Activated CD4-positive, alpha-beta T cell treated with anti-CD3 and anti-CD28 coated beads for 36 hours (primary cell): ENCODE measurements around the gene UTP25. TPM values are rescaled to one million over a fixed set of nuclear protein-coding genes. Genes with fewer than 3 reads are reported as not detected.

Experiments used
- ATAC-seq: fragments of 200-7000 bp; cut with Tn5 transposase; one replicate; pipeline ENCODE4 v1.10.0; 2021; ENCODE audit warnings: mild to moderate bottlenecking, moderate library complexity
- CTCF ChIA-PET: fragments of 350-600 bp; sonication (Branson Sonifier 250); formaldehyde crosslinking; loops from one replicate; lab custom pipeline; 2021; ENCODE audit warnings: antibody characterized with exemption; lab: Charles Lee
- POLR2A ChIA-PET: fragments of 350-600 bp; sonication (Branson Sonifier 250); formaldehyde crosslinking; loops from one replicate; lab custom pipeline; 2021; ENCODE audit warnings: antibody characterized with exemption, inconsistent platforms; lab: Charles Lee
- DNase-seq: peaks from one replicate; pipeline ENCODE4 v3.0.0-alpha.2; 2020
- H3K27ac Mint-ChIP-seq: one replicate; pipeline ENCODE4 v1.8.0; 2021; ENCODE audit warnings: mixed read lengths
- H3K27me3 Mint-ChIP-seq: one replicate; pipeline ENCODE4 v1.8.0; 2021; ENCODE audit warnings: mixed read lengths
- H3K36me3 Mint-ChIP-seq: one replicate; pipeline ENCODE4 v1.8.0; 2021; ENCODE audit warnings: low read depth, mixed read lengths
- H3K4me1 Mint-ChIP-seq: one replicate; pipeline ENCODE4 v1.8.0; 2021; ENCODE audit warnings: mixed read lengths
- H3K4me3 Mint-ChIP-seq: one replicate; pipeline ENCODE4 v1.8.0; 2021; ENCODE audit warnings: mild to moderate bottlenecking, moderate library complexity, mixed read lengths
- H3K9me3 Mint-ChIP-seq: one replicate; pipeline ENCODE4 v1.8.0; 2021; ENCODE audit warnings: low read depth, mixed read lengths
- intact Hi-C, 2 experiments: fragments of 100-400 bp; cut with DNase I in 1 of 2; cut with micrococcal nuclease in 1 of 2; formaldehyde crosslinking; loops; one replicate each; pipeline versions ENCODE4 v1.14.2 to v1.15.1; 2022 to 2024; cut with DNase I, micrococcal nuclease
- total RNA-seq, 2 experiments: library from RNA; stranded (reverse); gene quantifications; one replicate each; pipeline ENCODE4 v1.2.3, GENCODE V29; 2021

Gene UTP25
- total RNA-seq, 2 experiments from 2014 or later, result 9.4 to 10.4 TPM

DNA sequence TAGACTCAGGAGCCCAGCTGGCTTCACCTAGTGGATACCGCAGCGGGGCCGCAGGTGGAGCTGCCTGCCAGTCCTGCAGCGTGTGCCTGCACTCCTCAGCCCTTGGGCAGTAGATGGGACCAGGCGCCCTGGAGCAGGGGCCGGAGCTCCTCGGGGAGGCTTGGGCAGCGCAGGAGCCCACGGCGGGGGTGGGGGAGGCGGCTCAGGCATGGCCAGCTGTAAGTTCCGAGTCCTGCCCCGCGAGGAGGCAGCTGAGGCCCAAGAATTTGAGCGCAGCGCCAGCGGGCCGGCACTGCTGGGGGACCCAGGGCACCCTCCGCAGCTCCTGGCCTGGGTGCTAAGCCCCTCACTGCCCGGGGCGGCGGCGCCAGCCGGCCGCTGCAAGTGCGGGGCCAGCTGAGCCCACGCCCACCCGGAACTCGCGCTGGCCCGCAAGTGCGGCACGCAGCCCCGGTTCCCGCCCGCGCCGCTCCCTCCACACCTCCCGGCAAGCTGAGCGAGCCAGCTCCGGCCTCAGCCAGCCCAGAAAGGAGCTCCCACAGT lies 30.9 kb downstream of the UTP25 start:
- H3K27ac Mint-ChIP-seq, result no peak overlapping the region
- peaks cover 2% of the 10 kb centered on the region for H3K4me1 Mint-ChIP-seq
- intact Hi-C loops, result no loop called here
- ChIA-PET POLR2A (interaction anchor here (0.5 kb wide), 1 partner anchor 10 kb away, joined by 3 read pairs; no protein-coding TSS in a partner anchor), CTCF (interaction anchor here (0.6 to 1.0 kb wide), 4 partner anchors 130 to 599 kb away, joined by 3 to 4 read pairs (median 4); no protein-coding TSS in a partner anchor)
- no peak overlapping the region for H3K4me3 Mint-ChIP-seq
- H3K9me3 Mint-ChIP-seq, result no peaks in the 10 kb centered on the region
- DNase-seq, result no peak
- peaks cover 6% of the 10 kb centered on the region for H3K36me3 Mint-ChIP-seq
- ATAC-seq, result no peak
- H3K27me3 Mint-ChIP-seq, result peaks cover 4% of the 10 kb centered on the region

DNA sequence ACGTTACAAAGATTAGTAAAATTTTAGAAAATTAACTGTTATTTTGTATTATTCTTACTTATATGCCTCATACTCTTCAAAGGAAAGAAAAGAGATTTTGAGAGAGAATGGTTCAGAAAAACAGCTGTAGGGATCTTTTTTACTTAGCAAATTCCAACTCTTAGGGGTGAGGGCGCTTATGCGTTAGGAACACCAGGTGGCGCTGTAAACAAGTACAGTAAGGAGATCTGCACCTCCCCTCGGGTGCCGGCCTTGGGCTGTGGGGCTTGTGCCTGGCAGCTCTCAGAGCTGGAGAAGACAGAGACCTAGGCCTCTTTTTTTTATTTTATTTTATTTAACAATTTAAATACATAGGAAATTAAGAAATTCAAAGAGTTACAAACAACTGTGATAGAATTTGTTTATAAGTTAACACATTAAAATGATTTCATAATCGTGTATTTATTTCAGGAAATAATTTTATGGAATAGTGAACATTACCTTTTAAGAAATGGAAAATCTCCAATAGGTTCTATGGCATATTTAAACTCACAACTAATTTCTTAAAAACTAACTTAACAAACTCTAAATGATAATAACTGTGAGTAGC lies 32.6 kb downstream of the UTP25 start:
- Mint-ChIP-seq H3K4me3 (no peak overlapping the region), H3K27ac (no peak overlapping the region), H3K27me3 (peaks cover 4% of the 10 kb centered on the region), H3K9me3 (no peaks in the 10 kb centered on the region), H3K4me1 (no peaks in the 10 kb centered on the region), H3K36me3 (peaks cover 6% of the 10 kb centered on the region)
- peak; percentile 86 for DNase-seq
- ChIA-PET POLR2A (no interaction called here), CTCF (interaction anchor here (0.6 to 3.5 kb wide), 25 partner anchors 9 to 617 kb away, joined by 3 to 29 read pairs (median 4); no protein-coding TSS in a partner anchor)
- intact Hi-C loops, result loop anchor here (1.0 to 10.0 kb wide), 6 partner anchors 76 to 540 kb away; partner anchors contain the start of gene SYT14 (in 1 of the 2)
- ATAC-seq, result peak; percentile 95

DNA sequence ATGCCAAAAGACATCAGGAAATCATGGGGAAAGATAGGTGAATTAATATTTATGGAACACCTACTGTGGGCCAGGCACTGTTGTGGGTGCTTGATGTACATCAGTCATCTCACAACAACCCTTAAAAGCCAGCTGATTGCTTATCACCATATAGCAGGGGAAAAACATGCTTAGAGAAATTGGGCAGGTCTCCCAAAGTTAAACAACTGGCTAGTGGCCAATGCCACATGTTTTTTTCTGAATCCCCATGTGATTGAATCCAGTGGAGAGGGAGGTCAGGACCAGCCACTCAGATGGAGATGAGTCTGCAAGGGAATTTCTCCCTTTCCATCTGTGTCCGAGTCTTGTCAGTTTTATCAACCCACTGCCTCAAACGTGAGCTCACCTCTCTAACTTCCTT lies 33.5 kb downstream of the UTP25 start:
- Mint-ChIP-seq H3K4me1 (no peaks in the 10 kb centered on the region), H3K9me3 (peaks cover 3% of the 10 kb centered on the region), H3K36me3 (peaks cover 6% of the 10 kb centered on the region), H3K27ac (no peak overlapping the region), H3K27me3 (peaks cover 4% of the 10 kb centered on the region), H3K4me3 (no peak overlapping the region)
- no peak for ATAC-seq
- POLR2A ChIA-PET, result no interaction called here
- no peak for DNase-seq
- intact Hi-C loops, result loop anchor here (2.0 to 10.0 kb wide), 3 partner anchors 76 to 284 kb away; partner anchors contain the start of gene SYT14 (in 1 of the 2)
- CTCF ChIA-PET, result interaction anchor here (0.5 to 3.5 kb wide), 13 partner anchors 9 to 484 kb away, joined by 3 to 29 read pairs (median 8); no protein-coding TSS in a partner anchor

DNA sequence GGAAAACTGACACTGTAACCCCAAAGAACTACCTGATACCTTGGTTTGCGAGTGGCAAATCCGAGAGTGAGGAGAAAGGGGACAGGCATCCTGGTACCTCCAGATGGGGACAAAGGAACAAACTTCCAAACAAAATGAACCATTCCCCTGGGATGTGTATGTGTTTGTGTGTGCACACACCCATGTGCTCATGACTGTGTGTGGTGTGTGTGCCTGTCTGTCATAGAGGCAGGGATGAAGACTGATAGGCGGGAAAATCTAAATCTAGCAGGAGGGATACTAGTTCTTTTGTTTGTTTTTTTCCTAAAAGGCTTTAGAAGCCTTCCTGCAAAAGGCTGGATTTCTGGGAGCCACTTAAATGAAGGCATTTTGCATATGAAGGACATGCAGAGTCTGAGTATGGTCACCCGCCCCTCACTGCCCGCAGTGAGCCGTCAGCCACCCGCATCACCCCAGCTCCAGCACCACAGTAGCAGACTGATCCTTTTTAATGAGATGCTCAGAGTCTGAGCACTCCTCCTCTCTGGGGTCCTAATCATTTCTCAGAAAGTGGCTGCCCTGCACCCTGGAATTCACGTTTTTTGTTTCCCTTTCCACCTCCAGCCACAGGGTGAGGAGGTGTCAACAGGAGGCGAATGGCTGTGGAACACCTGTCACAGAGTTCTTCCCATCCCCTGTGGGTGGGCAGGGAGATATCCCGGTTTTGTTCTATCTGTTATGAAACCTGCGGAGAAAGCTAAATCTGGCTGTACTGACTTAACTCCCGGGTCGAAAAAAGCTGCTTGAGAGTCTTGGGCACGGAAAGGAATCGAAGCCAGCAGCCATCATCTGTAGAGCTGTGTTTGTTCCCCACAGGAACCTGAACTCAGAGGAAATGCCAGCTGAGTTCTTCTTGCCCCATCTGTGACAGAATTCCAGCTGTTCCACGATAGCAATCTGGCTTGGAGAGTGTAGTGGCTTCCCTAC lies 34.9 kb downstream of the UTP25 start:
- ChIA-PET POLR2A (no interaction called here), CTCF (interaction anchor here (0.7 to 3.5 kb wide), 4 partner anchors 7 to 431 kb away, joined by 3 to 14 read pairs (median 3); no protein-coding TSS in a partner anchor)
- Mint-ChIP-seq H3K27ac (no peak overlapping the region), H3K27me3 (peaks cover 6% of the 10 kb centered on the region), H3K4me1 (no peaks in the 10 kb centered on the region), H3K4me3 (no peak overlapping the region), H3K36me3 (peaks cover 6% of the 10 kb centered on the region), H3K9me3 (peaks cover 8% of the 10 kb centered on the region)
- ATAC-seq (no peak), DNase-seq (no peak)
- intact Hi-C loops, result loop anchor here in 1 of 2 experiments (5.0 to 10.0 kb wide), 2 partner anchors 75 to 282 kb away; partner anchors contain the start of gene SYT14

DNA sequence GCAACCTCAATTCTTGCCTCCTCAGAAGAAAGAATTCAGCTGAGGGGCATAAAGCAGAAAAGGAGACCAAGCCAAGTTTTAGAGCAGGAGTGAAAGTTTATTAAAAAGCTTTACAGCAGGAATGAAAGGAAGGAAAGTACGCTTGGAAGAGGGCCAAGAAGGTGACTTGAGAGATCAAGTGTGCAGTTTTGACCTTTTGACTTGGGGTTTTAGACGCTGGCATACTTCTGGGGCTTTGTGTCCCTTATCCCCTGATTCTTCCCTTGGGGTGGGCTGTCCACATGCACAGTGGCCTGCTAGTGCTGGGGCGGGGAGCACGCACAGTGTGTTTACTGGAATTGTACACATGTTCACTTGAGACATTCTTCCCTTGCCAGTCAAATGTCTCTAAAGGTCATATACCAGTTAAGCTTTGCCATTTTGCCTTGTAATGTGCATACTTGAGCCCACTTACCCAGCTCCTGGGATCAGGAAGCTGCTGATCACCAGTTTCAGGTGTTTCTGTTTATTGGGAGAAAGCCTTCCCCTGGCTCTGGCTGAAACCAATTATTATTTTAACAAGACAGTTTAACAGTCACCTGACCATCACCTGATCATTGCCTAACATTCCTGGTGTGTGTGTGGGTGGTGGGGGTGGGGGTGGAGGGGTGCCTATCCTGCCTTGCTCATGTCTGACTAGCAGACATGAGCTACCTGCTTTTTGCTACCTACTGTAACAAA lies 36.2 kb downstream of the UTP25 start:
- DNase-seq (no peak), ATAC-seq (no peak)
- Mint-ChIP-seq H3K4me3 (no peak overlapping the region), H3K27ac (no peak overlapping the region), H3K36me3 (no peaks in the 10 kb centered on the region), H3K27me3 (peaks cover 11% of the 10 kb centered on the region), H3K9me3 (peaks cover 11% of the 10 kb centered on the region), H3K4me1 (no peaks in the 10 kb centered on the region)
- ChIA-PET CTCF (interaction anchor here (0.8 to 1.2 kb wide), 3 partner anchors 18 to 42 kb away, joined by 3 read pairs; no protein-coding TSS in a partner anchor), POLR2A (no interaction called here)
- intact Hi-C loops, result loop anchor here in 1 of 2 experiments (5.0 to 10.0 kb wide), 2 partner anchors 73 to 281 kb away; partner anchors contain the start of gene SYT14

DNA sequence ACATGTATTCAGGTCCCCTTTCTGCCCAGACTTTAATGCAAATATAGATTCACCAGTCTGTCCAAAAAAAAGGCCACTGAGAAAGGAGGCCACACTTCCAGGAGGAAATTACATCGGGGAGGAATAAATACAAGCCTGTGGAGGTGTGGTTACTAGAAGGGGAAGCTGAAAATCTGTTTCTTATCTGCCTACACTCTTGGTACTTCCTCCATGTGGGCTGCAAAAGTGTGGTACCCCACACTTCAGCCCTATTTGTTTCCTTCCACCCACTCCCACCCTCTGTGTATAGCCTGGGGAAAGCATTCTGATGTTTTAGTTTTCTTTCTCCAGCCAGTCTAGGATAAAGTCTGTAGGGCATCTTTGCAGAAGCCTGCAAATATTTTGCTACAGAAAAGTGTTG lies 38.4 kb downstream of the UTP25 start:
- POLR2A ChIA-PET, result interaction anchor here (0.6 kb wide), 1 partner anchor 19 kb away, joined by 5 read pairs; no protein-coding TSS in a partner anchor
- H3K4me1 Mint-ChIP-seq, result no peaks in the 10 kb centered on the region
- DNase-seq (no peak), ATAC-seq (no peak)
- H3K27me3 Mint-ChIP-seq, result peaks cover 17% of the 10 kb centered on the region
- peaks cover 11% of the 10 kb centered on the region for H3K9me3 Mint-ChIP-seq
- H3K27ac Mint-ChIP-seq, result no peak overlapping the region
- no peaks in the 10 kb centered on the region for H3K36me3 Mint-ChIP-seq
- no peak overlapping the region for H3K4me3 Mint-ChIP-seq
- CTCF ChIA-PET, result no interaction called here
- intact Hi-C loops, result loop anchor here in 1 of 2 experiments (10.0 kb wide), 1 partner anchor 279 kb away; no protein-coding TSS in a partner anchor

DNA sequence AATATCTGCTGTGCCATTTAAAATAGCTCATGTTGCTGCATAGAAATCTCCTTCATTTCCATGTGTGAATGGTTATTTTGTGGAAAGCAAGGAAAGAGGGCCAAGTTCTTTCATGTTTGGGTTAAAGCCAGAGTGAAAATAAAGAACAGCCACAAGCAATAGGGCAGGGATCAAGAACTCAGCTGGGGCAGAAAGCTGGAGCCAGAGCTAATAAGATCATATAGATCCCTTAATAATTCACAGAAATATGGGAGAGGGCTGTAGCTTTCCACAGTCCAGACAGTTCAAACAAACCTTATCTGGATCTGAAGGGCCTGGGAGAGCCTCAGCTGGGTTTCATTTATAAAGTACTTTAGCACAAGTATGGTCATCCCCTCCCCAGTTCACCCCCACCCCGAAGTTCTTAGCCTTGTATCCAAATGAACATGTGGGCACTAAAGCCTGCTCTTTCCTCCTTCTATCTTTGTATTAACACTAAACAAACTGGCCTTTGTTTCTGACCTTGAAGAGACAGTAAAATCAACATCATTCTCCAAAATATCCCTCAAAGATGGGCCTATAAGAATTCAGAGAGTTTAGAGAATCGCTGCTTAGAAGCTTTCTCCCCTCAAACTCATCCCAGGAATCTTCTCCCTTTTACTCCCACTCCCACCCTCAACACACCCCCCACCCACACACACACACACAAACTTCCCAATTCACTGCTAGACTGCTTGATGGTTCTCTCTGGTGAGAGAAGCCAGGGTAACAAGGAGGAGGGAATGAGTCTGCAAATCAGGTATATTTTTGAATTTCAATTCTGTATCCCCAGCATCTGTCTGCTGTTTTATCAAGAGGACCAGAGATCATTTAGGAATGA lies 41.7 kb downstream of the UTP25 start:
- no peaks in the 10 kb centered on the region for H3K4me1 Mint-ChIP-seq
- ChIA-PET CTCF (interaction anchor here (0.6 to 3.0 kb wide), 4 partner anchors 9 to 46 kb away, joined by 3 to 14 read pairs (median 4); partner anchors contain the start of gene UTP25), POLR2A (no interaction called here)
- H3K9me3 Mint-ChIP-seq, result peaks cover 11% of the 10 kb centered on the region
- no peak overlapping the region for H3K4me3 Mint-ChIP-seq
- no peaks in the 10 kb centered on the region for H3K36me3 Mint-ChIP-seq
- H3K27me3 Mint-ChIP-seq, result peaks cover 27% of the 10 kb centered on the region
- DNase-seq (no peak), ATAC-seq (no peak)
- no peak overlapping the region for H3K27ac Mint-ChIP-seq
- intact Hi-C loops, result loop anchor here in 1 of 2 experiments (10.0 kb wide), 1 partner anchor 275 kb away; no protein-coding TSS in a partner anchor

DNA sequence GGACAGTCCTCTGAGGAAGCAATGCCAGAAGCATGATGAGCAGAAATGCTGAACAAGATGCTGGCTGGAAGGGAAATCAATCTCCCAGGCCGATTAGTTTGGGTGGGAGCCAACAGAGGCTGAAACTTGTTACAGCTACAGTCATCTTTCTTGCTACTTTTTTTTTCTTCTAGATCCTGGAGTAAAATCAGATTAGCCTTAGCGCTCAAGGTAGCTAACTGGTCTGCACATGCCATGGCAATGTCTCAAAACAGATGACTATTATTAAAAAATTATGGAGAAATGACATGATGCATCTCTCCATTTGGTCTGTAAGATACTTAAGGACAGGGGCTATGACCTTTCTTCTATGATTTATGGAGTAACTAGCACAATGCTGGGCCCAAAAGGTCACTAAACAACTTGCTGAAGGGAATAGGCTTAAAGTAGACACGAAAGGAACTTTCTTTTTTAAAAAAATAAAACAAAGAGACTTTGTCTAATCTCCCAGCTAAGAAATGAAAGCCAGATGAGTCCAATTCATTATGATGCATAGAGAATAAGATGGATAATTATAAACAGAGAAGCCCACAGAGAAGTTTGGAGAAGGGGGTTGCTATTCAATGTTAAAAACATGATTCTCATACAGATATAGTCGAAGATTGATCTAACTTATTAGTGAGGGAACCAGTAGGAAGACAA lies 42.5 kb downstream of the UTP25 start:
- H3K36me3 Mint-ChIP-seq, result no peaks in the 10 kb centered on the region
- no peak overlapping the region for H3K27ac Mint-ChIP-seq
- no peak for ATAC-seq
- DNase-seq, result no peak
- peaks cover 29% of the 10 kb centered on the region for H3K27me3 Mint-ChIP-seq
- ChIA-PET CTCF (interaction anchor here (0.6 to 3.0 kb wide), 3 partner anchors 10 to 177 kb away, joined by 3 to 14 read pairs (median 3); no protein-coding TSS in a partner anchor), POLR2A (interaction anchor here (0.6 kb wide), 1 partner anchor 374 kb away, joined by 3 read pairs; no protein-coding TSS in a partner anchor)
- H3K4me1 Mint-ChIP-seq, result no peaks in the 10 kb centered on the region
- intact Hi-C loops, result no loop called here
- H3K4me3 Mint-ChIP-seq, result no peak overlapping the region
- peaks cover 11% of the 10 kb centered on the region for H3K9me3 Mint-ChIP-seq

DNA sequence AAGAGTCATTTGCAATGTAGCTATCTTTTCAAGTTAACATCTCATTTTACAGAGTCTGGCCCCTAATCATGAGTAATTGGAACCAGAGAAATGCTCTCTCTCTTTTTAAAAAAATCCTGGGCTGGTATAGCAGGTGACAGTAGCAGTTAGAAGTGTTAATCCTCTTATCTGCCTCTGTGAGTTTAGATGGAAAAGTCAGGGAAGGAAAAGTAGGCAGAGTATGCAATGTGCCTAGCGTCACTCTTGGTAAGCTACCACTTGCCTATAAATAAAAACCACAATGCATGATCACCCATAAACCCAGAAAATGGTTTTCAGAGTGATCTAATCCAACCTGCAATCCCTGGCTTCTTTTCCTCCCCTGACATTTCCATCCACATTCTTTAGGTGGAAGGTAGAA lies 43.2 kb downstream of the UTP25 start:
- POLR2A ChIA-PET, result interaction anchor here (0.6 kb wide), 1 partner anchor 373 kb away, joined by 3 read pairs; no protein-coding TSS in a partner anchor
- intact Hi-C loops, result no loop called here
- CTCF ChIA-PET, result interaction anchor here (0.6 to 3.0 kb wide), 2 partner anchors 10 to 178 kb away, joined by 3 to 14 read pairs; no protein-coding TSS in a partner anchor
- H3K27ac Mint-ChIP-seq, result no peak overlapping the region
- DNase-seq (no peak), ATAC-seq (no peak)
- no peaks in the 10 kb centered on the region for H3K4me1 Mint-ChIP-seq
- no peak overlapping the region for H3K4me3 Mint-ChIP-seq
- H3K9me3 Mint-ChIP-seq, result peaks cover 10% of the 10 kb centered on the region
- no peaks in the 10 kb centered on the region for H3K36me3 Mint-ChIP-seq
- H3K27me3 Mint-ChIP-seq, result peaks cover 29% of the 10 kb centered on the region
